GM19023 (cell line): Measurements from ENCODE around the gene NCK2.

Source experiments
- ATAC-seq: cut with Tn5 transposase; IDR thresholded peaks from one replicate; pipeline ENCODE4 v1.9.1; 2021; ENCODE audit warnings: mild to moderate bottlenecking, moderate library complexity; ENCODE audit not compliant: unreplicated experiment

The NCK2 gene

DNA sequence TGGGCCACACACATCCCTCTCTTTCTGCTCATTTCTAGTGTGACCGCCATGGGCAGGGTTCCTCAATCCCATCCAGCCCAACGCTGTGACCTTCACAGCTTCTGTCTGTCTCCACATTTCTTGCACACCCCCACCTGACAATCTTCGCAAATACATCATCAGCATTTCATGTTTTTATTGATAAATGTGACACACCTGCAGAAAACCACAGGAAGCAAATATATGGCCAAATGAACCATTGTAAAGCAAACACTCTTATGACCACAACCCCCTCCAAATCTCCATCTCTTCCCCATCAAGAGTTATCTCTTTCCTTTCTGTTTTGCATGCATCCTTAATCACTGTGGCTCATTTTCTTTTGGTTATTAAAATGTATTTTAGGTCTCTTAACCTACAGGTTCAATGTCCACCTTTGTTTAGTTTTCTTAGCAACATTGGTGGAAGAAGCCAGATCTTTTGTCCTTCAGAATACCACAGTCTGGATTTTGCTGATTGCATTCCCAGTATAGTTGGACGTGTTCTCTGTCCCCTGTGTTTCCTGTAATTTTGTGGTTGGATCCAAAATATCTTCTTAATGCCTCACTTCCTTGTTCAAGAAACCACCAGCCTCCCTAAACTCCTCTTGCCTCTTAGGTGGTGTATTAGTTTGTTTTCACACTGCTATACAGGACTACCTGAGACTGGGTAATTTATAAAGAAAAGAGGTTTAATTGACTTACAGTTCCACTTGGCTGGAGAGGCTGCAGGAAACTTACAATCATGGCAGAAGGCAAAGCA lies 9.8 kb upstream of the NCK2 start:
- ATAC-seq: no peak

DNA sequence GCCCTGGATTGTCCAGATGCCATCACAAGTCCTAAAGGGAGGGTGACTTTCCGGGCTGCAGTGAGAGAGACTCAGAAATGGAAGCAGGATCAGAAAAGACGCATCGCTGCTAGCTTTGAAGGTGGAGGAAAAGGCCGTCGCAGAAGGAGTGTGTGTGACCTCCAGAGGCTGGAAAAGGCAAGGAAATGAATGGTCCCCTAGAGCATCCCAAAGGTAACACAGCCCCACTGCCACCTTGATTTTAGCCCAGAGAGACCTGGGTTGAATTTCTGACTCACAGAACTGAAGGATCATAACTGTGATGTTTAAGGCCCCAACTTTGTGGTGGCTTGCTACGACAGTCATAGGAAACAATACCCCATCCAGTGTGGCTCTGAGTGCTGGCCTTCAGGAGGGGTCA lies 8.6 kb upstream of the NCK2 start:
- ATAC-seq: no peak

GRCh38 chr2:105737980-105738657 lies 6.6 kb upstream of the NCK2 start:
- no peak for ATAC-seq

- ATAC-seq: no peak
Observed at GRCh38 chr2:105738658-105739241, 6.0 kb upstream of the NCK2 start.

DNA sequence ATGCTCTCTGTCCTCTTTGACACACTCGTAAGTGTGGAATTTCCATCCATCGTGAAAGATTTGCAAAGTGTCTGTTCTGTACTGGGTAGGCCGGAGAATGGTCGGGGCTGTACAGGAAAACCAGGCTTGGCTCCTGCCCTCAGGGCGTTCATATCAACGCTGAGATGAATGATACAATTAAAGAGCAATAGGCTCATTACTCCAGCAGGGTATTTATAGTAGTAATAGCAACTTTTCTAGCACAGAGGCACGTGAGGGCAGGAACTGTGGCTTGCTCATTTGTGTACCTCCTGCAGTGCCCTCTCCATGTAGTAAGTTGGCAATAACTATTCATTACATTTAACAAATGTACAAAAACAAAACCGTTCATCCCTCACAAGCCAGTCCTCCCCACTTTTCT lies 5.3 kb upstream of the NCK2 start:
- no peak for ATAC-seq

- no peak for ATAC-seq
Observed at GRCh38 chr2:105739944-105740530, 4.7 kb upstream of the NCK2 start.

DNA sequence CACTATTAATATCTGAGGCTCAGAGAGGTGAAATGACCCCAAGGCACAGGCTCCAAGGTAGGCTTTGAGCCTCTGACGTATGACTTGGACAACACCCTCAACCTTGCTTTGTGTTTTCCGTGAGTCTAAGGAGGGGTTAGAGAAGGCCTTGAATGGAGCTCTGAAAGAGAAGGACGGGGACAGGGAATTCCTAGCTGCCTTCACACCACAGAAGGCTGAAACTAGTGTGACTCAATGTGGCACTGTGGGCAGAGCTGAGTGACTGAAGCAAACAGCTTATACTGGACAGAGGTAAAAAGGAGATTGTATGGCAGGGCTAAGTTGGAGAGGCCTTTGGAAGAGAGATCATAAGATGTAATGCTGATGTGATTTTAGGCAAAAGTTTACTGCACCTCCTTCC lies 3.5 kb upstream of the NCK2 start:
- no peak for ATAC-seq

GRCh38 chr2:105741617-105742016 lies 3.1 kb upstream of the NCK2 start:
- ATAC-seq: no peak

- ATAC-seq: peak; percentile 75
Observed at GRCh38 chr2:105744091-105744908, 412 bp upstream of the NCK2 start.

DNA sequence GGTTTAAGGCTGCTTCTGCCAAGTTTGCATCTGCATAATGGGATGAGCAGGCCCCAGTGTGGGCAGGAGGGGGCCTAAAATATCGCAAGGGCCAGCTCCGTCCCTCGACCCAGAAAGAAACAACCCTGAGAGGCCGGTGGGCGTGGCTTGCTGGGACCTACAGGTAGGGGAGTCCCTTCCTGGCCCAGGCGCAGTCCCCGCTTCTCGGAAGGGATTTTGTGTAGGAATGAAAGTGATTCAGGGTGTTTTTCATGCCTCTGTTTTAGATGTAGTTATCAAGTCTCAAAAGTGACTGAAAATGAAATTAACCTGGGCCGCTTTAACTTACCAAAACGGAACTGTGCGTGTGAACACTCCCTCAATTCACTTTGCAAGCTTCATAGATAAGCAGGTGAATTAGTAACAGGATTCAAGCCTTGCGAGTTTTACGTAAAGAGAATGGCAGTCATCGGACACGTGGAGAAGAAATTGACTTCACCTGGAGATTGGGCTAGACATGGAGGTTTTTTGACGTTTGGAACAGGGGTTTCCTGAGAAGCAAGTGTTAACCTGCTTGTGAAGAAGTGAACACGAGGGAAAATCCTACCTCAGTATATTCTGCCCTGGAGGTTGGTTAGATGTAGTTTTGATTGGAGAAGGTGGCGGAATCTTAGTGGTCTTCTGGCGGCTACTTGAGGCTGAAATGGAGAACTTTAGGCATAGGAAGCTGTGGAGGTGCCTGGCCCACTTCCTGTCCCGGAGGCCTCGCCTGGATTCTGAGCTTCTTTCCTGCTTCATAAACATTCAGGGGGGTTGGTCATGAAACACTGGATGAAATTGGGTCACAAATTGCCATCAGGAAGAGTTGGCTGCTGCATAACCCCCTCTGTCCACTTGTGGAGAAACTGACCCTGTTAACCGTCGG lies 1.7 kb downstream of the NCK2 start:
- peak; percentile 34 for ATAC-seq

GRCh38 chr2:105747254-105747894 lies 2.7 kb downstream of the NCK2 start:
- ATAC-seq: no peak

- no peak for ATAC-seq
Observed at GRCh38 chr2:105747991-105748390, 3.3 kb downstream of the NCK2 start.

- ATAC-seq: no peak
Observed at GRCh38 chr2:105748566-105748965, 3.9 kb downstream of the NCK2 start.

- ATAC-seq: no peak
Observed at GRCh38 chr2:105749583-105750400, 5.1 kb downstream of the NCK2 start.

DNA sequence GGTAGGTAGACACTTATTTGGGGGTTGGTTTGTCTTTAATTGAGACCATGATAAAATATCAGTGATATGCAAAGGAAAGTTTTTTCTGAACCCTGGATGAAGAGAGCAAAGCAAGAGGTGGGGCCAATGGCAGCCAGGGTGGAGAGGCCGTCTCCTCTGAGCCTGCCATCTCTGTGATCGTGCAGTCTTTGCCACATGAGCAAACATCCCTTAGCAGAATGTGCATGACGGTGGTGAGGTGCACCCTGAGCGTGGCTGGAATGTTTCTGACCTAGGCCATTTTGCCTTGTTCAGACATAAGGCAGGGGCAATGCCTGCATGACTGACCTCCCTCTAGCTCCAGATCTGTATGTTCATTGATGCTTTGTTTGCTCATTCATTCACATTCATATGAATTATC lies 6.0 kb downstream of the NCK2 start:
- ATAC-seq: no peak

- ATAC-seq: no peak
Observed at GRCh38 chr2:105751272-105751671, 6.6 kb downstream of the NCK2 start.

DNA sequence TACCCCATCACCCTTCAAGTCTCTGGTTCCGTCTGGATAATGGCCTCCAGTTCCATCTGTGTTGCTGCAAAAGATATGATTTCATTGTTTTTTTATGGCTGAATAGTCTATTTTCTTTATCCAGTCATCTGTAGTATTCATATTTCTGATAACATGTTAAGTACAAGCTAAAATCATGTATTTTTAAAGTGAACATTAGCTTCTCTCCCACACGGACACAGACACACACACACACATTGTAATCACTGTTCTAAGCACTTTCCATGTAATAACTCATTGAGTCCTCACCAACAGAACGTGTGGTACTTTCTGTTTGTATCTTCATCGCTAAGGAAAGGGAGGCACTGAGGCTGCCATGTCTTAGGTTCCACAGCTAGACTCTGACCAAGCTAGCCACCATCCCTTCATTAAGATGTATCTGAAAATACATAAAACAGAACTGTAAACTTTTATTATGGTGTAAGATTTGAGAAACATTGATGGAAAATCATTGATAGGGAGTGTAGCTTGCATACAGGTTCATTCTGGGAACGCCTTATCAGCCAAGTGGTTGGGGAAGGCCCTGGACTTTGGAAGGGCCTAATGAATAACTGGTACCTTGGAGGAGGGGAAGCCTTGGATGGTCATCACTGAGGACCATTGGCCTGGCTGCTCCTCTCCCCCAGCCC lies 8.1 kb downstream of the NCK2 start:
- no peak for ATAC-seq

DNA sequence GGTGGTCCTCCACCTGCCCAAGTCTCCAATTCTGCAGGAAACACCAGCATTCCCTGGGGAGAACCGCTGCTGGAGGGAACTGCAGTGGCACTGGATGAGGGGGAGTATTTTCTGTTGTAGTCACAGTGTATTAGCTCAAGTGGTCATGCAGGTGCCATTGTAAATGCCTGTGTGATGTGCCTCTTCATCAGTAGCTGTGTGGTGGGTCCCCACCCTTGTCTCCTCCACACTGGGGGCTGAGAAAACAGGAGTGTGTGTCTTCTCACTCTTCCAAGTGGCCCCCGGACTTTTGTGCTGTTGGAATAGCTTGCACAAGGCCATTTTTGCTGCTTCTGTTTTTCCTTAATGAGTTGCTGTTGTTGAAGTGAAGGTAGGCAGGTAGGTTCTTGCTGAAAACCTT lies 8.7 kb downstream of the NCK2 start:
- no peak for ATAC-seq
